Lung (tissue), 10 donors: ENCODE data around the gene POLR2J3. TPM values are rescaled to one million over a fixed set of nuclear protein-coding genes. Genes with fewer than 3 reads are reported as not detected.
"Not testable (repeated sequence)": the region's sequence is repeated elsewhere in the genome, so short reads cannot be mapped to it uniquely, and the experiment has no call there.

ENCODE experiments used
- ATAC-seq: fragments of 200-7000 bp; cut with Tn5 transposase; one replicate; pipeline ENCODE4 v1.9.1; 2020; ENCODE audit warnings: moderate number of reproducible peaks; ENCODE audit not compliant: insufficient read depth, low FRiP score
- DNase-seq, 3 donors: peaks; one replicate each; pipeline ENCODE4 v3.0.0-alpha.2; 2013 to 2017
- H3K27ac ChIP-seq, 2 donors: one replicate each; pipeline ENCODE4 v1.5.1; 2013; ENCODE audit warnings: mild to moderate bottlenecking in 2 of 2, moderate library complexity in 2 of 2, control low read depth in 1 of 2, inconsistent platforms in 1 of 2, low read depth in 1 of 2, low read length in 1 of 2
- H3K27me3 ChIP-seq, 3 donors: one replicate each; pipeline ENCODE4 v1.5.1; 2013; ENCODE audit warnings: low read length in 2 of 3; ENCODE audit not compliant: control insufficient read depth in 3 of 3, insufficient read depth in 3 of 3
- H3K36me3 ChIP-seq, 4 donors: one replicate each; pipeline ENCODE4 v1.5.1; 2013; ENCODE audit warnings: low read length in 4 of 4, mild to moderate bottlenecking in 1 of 4, moderate library complexity in 1 of 4; ENCODE audit not compliant: control insufficient read depth in 4 of 4, insufficient read depth in 4 of 4
- H3K4me1 ChIP-seq, 5 donors: one replicate each; pipeline ENCODE4 v1.5.1; 2013; ENCODE audit warnings: low read length in 5 of 5, mild to moderate bottlenecking in 2 of 5, moderate library complexity in 1 of 5; ENCODE audit not compliant: control insufficient read depth in 5 of 5, insufficient read depth in 5 of 5
- H3K4me3 ChIP-seq: one replicate; pipeline ENCODE4 v1.5.1; 2013; ENCODE audit warnings: mild to moderate bottlenecking, control low read depth, moderate library complexity
- H3K9ac ChIP-seq, 2 donors: one replicate each; pipeline ENCODE4 v1.5.1; 2013; ENCODE audit warnings: low read length in 2 of 2, control low read depth in 1 of 2; ENCODE audit not compliant: insufficient read depth in 1 of 2
- H3K9me3 ChIP-seq, 4 donors: one replicate each; pipeline ENCODE4 v1.5.1; 2013; ENCODE audit warnings: low read length in 3 of 4, mild to moderate bottlenecking in 1 of 4, moderate library complexity in 1 of 4; ENCODE audit not compliant: control insufficient read depth in 4 of 4, insufficient read depth in 3 of 4
- WGBS, 2 donors: extraction: QIAGEN DNeasy Blood & Tissue Kit; methylation state at CpG; one replicate each; pipeline ENCODE4 v1.1.7; 2013; 5-methylcytosine and 5-hydroxymethylcytosine counted together
- polyA plus RNA-seq, 2 donors: library from polyadenylated mRNA; stranded (reverse); fragments of 200-250 nt; gene quantifications; one replicate each; pipeline ENCODE4 v1.2.1, GENCODE V29; 2013
- total RNA-seq, 2 donors: library from RNA; depleted of rRNA in 1 of 2; stranded (reverse); fragments of >200 nt in 1 of 2; gene quantifications; one replicate each; pipeline ENCODE4 v1.2.1, GENCODE V29; 2014 to 2021
- donor health status: Bipolar disorder and iron deficiency.
- donor health status: healthy.
- donor health status: DM: yes; HTN: yes; CAD: no.

The POLR2J3 gene
- total and polyA plus RNA-seq, 4 donors: 34.5 to 126 (median 49.4) TPM

GRCh38 chr7:102613575-102614345 lies 41.4 kb upstream of the POLR2J3 start:
- not testable (repeated sequence) for H3K4me3 ChIP-seq, ATAC-seq, DNase-seq, H3K27me3 ChIP-seq, H3K9ac ChIP-seq, H3K4me1 ChIP-seq, H3K9me3 ChIP-seq, H3K36me3 ChIP-seq
- peak overlapping the region in 1 of 2 donors; percentile 51 for H3K27ac ChIP-seq
- 56 to 74% methylated on average over 3 to 4 of the region's 15 CpGs for WGBS, 2 donors

- not testable (repeated sequence) for H3K36me3 ChIP-seq, H3K4me3 ChIP-seq, ATAC-seq, H3K9ac ChIP-seq, H3K4me1 ChIP-seq, H3K27me3 ChIP-seq, H3K9me3 ChIP-seq
- peak; percentile 4 to 29 (median 18) for DNase-seq
- 20 to 36% methylated on average over 7 to 8 of the region's 10 CpGs for WGBS, 2 donors
- peak overlapping the region in 1 of 2 donors; percentile 92 for H3K27ac ChIP-seq
These were observed 39.4 kb upstream of the POLR2J3 start for GRCh38 chr7:102611675-102612325.

GRCh38 chr7:102611013-102611674 lies 38.8 kb upstream of the POLR2J3 start:
- DNase-seq, H3K36me3 ChIP-seq, H3K27ac ChIP-seq, H3K9me3 ChIP-seq, H3K4me1 ChIP-seq, H3K27me3 ChIP-seq, H3K4me3 ChIP-seq, H3K9ac ChIP-seq: not testable (repeated sequence)
- peak; percentile 32 for ATAC-seq
- no CpG with 5 or more reads among the region's 30 CpGs for WGBS, 2 donors

- not testable (repeated sequence) for DNase-seq, ATAC-seq
These were observed 38.1 kb upstream of the POLR2J3 start for GRCh38 chr7:102610441-102610840.

GRCh38 chr7:102609734-102610133 lies 37.4 kb upstream of the POLR2J3 start:
- not testable (repeated sequence) for DNase-seq, ATAC-seq, H3K4me1 ChIP-seq, H3K9me3 ChIP-seq, H3K27me3 ChIP-seq, H3K9ac ChIP-seq, H3K27ac ChIP-seq, H3K36me3 ChIP-seq, H3K4me3 ChIP-seq
- whole genome bisulfite sequencing, 2 donors: 83% methylated on average over 5 of the region's 10 CpGs; no CpG with 5 or more reads in 1 of the 2 donors

More at GRCh38 chr7:102610441-102610840, 38.1 kb upstream of the POLR2J3 start:
- not testable (repeated sequence) for H3K9ac ChIP-seq, H3K27me3 ChIP-seq, H3K4me1 ChIP-seq, H3K27ac ChIP-seq, H3K36me3 ChIP-seq, H3K4me3 ChIP-seq, H3K9me3 ChIP-seq
- WGBS, 2 donors: no CpG with 5 or more reads among the region's 7 CpGs

GRCh38 chr7:102606848-102607247 lies 34.5 kb upstream of the POLR2J3 start:
- not testable (repeated sequence) for H3K4me1 ChIP-seq, DNase-seq, H3K9me3 ChIP-seq, H3K36me3 ChIP-seq, ATAC-seq, H3K27ac ChIP-seq, H3K27me3 ChIP-seq, H3K4me3 ChIP-seq, H3K9ac ChIP-seq
- no CpG with 5 or more reads among the region's 5 CpGs for WGBS, 2 donors

- not testable (repeated sequence) for H3K36me3 ChIP-seq, H3K27ac ChIP-seq, ATAC-seq, H3K4me1 ChIP-seq, H3K9me3 ChIP-seq, H3K9ac ChIP-seq, H3K27me3 ChIP-seq, DNase-seq, H3K4me3 ChIP-seq
- 63 to 84% methylated on average over 5 of the region's 19 CpGs for WGBS, 2 donors
These were observed 32.2 kb upstream of the POLR2J3 start for GRCh38 chr7:102604431-102605145.
